Measurements from ENCODE around the gene APIP.

GRCh38 chr11:34866375-34866774 lies 49.8 kb downstream of the APIP start:
- TF ChIP-seq POLR2AphosphoS5 (IDR thresholded peaks at IDR 0.05; ENCODE audit: insufficient read depth in 1 of 2, low read depth in 1 of 2) (no peak), CTCF (IDR thresholded peaks at IDR 0.05) (no peak), POLR2A (IDR thresholded peaks at IDR 0.05) (no peak)
